GM13977 (cell line): ENCODE data around the gene IFI16.

Experiments
- DNase-seq: peaks from one replicate; pipeline ENCODE4 v3.0.0; 2012; ENCODE audit warnings: low spot score
- in situ Hi-C: fragments of 300-500 bp; cut with MboI; formaldehyde crosslinking; loops from one replicate; pipeline ENCODE4 v1.12.0; 2022; ENCODE audit warnings: low sequenced_read_pairs, low pct_unique_long_range_greater_than_20kb, mixed read lengths, inconsistent platforms; ENCODE audit not compliant: unreplicated experiment
- TF ChIP-seq, protein P1 (sequence below): IDR thresholded peaks from 2 replicates; pipeline ENCODE4 v1.5.1; 2012; ENCODE audit warnings: mild to moderate bottlenecking, control low read depth; ENCODE audit not compliant: insufficient read depth; ENCODE audit errors: extremely low read depth, missing control alignments

IFI16 gene

DNA sequence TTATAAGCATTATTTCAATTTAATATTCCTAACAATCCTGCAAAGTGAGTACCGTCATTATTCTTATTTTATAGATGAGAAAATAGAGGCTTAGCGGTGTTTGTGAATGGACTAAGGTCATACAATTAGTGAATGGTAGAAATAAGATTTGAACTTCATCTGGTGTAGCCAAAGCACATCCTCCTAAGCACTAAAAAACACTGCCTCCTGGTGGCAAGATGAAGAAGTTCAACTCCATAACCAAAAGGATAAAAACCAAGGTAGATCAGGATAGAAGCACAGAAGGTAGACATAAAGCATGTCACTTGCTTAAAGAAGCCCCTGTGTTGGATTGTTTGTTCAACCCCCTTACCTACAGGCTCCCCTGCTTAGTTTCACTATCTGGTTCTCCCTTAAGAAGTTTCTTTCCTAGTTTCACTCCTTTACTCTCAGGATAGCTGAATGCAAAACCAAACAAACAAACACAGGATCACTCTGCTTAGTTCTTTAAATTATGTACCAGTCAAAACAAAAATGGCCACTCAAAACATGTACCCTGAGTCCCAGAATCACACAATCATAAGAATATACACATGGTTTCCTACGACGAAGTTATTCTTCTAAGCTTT is 79.6 kb downstream of the IFI16 start:
- TF ChIP-seq, protein P1, sequence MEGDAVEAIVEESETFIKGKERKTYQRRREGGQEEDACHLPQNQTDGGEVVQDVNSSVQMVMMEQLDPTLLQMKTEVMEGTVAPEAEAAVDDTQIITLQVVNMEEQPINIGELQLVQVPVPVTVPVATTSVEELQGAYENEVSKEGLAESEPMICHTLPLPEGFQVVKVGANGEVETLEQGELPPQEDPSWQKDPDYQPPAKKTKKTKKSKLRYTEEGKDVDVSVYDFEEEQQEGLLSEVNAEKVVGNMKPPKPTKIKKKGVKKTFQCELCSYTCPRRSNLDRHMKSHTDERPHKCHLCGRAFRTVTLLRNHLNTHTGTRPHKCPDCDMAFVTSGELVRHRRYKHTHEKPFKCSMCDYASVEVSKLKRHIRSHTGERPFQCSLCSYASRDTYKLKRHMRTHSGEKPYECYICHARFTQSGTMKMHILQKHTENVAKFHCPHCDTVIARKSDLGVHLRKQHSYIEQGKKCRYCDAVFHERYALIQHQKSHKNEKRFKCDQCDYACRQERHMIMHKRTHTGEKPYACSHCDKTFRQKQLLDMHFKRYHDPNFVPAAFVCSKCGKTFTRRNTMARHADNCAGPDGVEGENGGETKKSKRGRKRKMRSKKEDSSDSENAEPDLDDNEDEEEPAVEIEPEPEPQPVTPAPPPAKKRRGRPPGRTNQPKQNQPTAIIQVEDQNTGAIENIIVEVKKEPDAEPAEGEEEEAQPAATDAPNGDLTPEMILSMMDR: peak; percentile 75
- peak; percentile 25 for DNase-seq
- in situ Hi-C loops: loop anchor here (25.0 kb wide), 1 partner anchor 577 kb away; no protein-coding TSS in a partner anchor

DNA sequence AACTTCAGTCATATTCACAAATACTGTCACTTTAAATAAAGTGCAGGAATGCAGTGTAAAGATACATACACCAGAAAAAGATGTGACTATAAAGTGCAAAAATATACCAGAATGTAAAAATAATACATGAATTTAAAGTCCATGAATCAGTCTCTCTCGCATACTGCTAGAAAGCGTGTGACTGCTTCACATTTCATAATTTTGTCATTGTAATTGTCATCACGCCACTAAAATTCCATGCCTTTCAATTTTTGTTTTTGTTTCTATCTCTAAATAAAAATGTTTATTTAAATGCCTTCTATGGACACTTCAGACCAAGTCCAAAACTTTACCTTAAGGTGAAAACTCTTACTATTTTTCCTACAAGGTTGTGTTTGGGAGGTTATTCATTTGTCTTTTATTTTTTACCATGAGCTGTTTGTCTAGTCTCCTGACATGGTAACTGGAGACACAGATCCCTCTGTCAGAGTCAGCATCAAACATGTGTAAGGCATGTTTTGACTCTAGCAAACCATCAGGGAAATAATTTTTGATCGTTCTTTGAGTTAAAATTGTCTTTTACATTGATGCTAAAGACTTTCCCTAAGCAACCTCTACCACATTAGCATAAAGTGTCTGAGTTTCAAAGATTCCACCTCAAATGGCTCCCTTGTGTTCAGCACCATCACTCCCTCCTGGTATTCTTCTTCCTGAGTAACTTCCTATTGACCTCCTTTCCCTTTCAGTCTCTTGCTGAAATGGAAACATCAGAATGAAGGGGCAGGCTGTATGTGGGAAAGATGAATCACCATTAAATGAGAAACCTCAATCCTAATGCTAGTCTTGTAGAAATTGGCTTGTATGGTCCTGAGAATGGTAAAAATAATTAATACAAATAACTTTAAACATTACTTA is 80.8 kb downstream of the IFI16 start:
- DNase-seq: no peak
- TF ChIP-seq, protein P1: no peak
- in situ Hi-C loops: loop anchor here (25.0 kb wide), 1 partner anchor 578 kb away; no protein-coding TSS in a partner anchor

DNA sequence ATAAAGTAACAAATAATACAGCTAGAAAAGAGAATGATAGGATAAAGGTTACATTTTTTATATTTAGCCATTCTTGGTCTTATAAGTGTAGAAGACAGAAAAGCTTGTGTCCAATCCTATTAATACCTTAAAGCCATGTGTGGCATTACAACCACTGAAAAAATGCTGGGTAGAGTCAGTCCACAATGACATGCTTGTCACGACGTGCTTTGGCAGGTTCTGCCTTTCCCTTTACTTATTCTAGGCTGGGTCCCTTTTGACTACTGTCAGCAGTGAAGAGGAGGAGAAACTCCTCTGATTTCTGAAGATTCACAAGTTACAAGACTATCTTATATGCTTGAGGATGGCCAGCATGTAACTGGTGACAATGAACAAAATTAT is 81.5 kb downstream of the IFI16 start:
- TF ChIP-seq, protein P1: no peak
- in situ Hi-C loops: loop anchor here (25.0 kb wide), 1 partner anchor 579 kb away; no protein-coding TSS in a partner anchor
- no peak for DNase-seq

DNA sequence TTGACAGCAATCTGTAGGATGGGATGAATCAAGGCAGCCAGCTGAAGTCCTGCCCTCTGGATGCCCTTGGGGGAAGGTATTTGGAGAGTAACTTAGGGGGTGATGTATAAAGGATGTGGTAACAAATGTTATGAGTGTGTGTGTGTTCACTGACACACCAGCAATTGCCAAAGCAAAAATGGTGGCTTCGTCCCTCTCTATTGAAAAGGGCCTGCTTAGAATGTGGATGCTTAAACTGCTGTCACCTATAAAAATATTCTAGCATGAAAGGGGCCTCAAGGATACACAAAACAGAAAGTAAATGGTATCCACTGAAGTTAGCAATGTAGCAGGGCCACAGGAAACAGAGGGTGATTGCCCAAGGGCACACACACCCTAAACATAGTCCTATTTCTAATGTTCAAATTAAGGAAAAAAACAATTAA is 81.9 kb downstream of the IFI16 start:
- in situ Hi-C loops: loop anchor here (25.0 kb wide), 1 partner anchor 579 kb away; no protein-coding TSS in a partner anchor
- DNase-seq: no peak
- TF ChIP-seq, protein P1: no peak

DNA sequence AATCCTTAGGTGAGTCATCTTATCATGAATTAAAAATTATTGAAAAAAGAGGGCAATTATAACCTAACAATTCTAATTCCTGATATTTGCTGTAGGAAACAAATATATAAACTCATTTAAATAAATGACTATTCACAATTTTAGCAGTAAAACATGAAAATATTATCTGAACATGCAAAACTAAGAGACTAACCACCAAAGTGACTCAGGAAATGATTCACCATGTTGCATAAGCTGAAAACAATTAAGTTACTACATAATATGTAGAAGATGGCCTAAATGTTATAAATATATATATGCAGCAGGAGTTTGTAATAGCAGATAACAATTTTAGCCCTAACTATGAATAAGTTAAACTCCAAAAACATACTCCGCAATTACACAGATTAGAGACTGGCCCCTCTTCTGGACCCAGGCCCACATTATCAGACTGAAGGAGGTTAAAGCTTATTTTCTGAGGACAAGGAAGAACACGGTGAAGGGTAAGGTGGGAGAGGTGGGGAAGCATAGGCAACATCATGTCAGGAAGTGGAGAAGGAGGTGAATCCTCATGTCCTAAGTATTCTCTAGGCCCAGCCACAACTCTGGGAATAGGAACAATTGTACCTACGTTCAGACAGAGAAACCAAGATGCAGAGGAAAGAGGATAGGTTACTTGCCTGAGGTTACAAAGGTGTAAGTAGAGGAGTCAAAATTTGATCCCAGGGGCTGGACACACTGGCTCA is 82.5 kb downstream of the IFI16 start:
- TF ChIP-seq, protein P1: no peak
- DNase-seq: no peak
- in situ Hi-C loops: loop anchor here (25.0 kb wide), 1 partner anchor 580 kb away; no protein-coding TSS in a partner anchor

DNA sequence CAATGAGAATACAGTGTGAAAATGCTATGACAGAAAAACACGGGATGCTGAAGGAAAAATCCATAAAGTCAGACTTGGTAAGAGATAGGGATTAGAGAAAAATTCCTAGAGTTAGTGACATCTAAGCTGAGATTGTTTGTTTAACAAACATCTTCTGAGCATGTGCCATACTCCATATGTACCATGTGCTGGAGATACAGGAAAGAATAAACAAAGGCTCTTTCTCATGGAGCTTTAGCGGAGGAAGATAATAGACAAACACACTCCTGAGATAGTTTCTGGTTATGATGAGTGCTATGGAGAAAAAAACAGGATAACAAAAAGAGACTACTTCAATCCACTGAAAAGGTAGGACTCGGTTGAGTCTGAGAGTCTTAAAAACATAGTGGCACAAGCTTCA is 88.9 kb downstream of the IFI16 start:
- in situ Hi-C loops: loop anchor here (25.0 kb wide), 1 partner anchor 586 kb away; no protein-coding TSS in a partner anchor
- TF ChIP-seq, protein P1: no peak
- DNase-seq: no peak
